Peyer's patch (tissue), 4 donors: ENCODE measurements around the gene SPATS2. TPM values are rescaled to one million over a fixed set of nuclear protein-coding genes. Genes with fewer than 3 reads are reported as not detected.
"Not testable (repeated sequence)": the region's sequence is repeated elsewhere in the genome, so short reads cannot be mapped to it uniquely, and the experiment has no call there.

Experiments
- DNase-seq, 3 donors: peaks; one replicate each; pipeline ENCODE4 v3.0.0-alpha.2; 2017 to 2019
- H3K27ac ChIP-seq, 4 donors: fragments of 200-600 bp; sonication (generic); one replicate each; pipeline ENCODE4 v1.5.1; 2016 to 2019
- H3K27me3 ChIP-seq, 2 donors: fragments of 200-600 bp; sonication (generic); one replicate each; pipeline ENCODE4 v1.5.1; 2019
- H3K36me3 ChIP-seq, 3 donors: fragments of 200-600 bp; sonication (generic); one replicate each; pipeline ENCODE4 v1.5.1; 2016 to 2019
- H3K4me1 ChIP-seq, 4 donors: fragments of 200-600 bp; sonication (generic); one replicate each; pipeline ENCODE4 v1.5.1; 2016 to 2019
- H3K4me3 ChIP-seq, 4 donors: fragments of 200-600 bp; sonication (generic); 1 replicate in 3 of 4; 2 replicates in 1 of 4; pipeline ENCODE4 v1.5.1; 2016 to 2019; ENCODE audit warnings: mild to moderate bottlenecking in 1 of 4
- H3K9me3 ChIP-seq, 4 donors: fragments of 200-600 bp; sonication (generic); one replicate each; pipeline ENCODE4 v1.5.1; 2016 to 2019; ENCODE audit warnings: mild to moderate bottlenecking in 1 of 4
- POLR2A ChIP-seq, 2 donors: fragments of 450-650 bp; IDR thresholded peaks; one replicate each; pipeline ENCODE4 v1.5.1; 2017; ENCODE audit warnings: antibody characterized with exemption in 2 of 2, mild to moderate bottlenecking in 2 of 2, moderate library complexity in 2 of 2
- total RNA-seq, 4 donors: library from RNA; depleted of rRNA; stranded (reverse); fragments of >200 nt; gene quantifications; one replicate each; pipeline ENCODE4 v1.1.0, GENCODE V29; 2016
- TF ChIP-seq, protein P1 (sequence below), 6 experiments: fragments of 450-650 bp in 4 of 6; fragments of 200-600 bp in 2 of 6; sonication (generic) in 1 of 6; IDR thresholded peaks; one replicate each; pipeline ENCODE4 v1.5.1; 2017 to 2019; ENCODE audit warnings: antibody characterized with exemption in 6 of 6, mild to moderate bottlenecking in 3 of 6, moderate library complexity in 1 of 6

SPATS2 gene
- total RNA-seq, 4 donors from 2014 or later = 20.2 to 49.5 (median 24.8) TPM

DNA sequence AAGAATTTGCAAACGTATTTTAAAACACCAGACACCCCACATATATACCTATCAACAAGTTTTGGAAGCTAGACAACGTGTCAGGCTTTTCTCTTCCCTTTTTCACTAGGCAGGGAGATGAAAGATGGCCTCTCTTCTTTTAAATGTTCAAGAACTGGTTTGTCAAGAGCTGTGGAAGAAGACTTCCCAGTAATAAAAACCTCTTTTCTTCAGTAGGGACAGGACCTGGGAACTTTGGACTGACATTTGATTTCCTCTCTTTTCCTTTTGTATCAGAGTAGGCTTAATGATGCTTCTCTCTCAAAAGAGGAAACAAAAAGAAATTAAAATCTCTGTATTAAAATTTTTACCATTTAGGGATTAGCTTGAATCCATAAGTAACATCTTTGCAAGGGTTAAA, 49.6 kb downstream of the SPATS2 start:
- no peak for DNase-seq
- H3K27me3 ChIP-seq = no peaks in the 10 kb centered on the region
- H3K9me3 ChIP-seq = no peaks in the 10 kb centered on the region
- H3K4me1 ChIP-seq = peaks cover 0 to 3% (median 0%) of the 10 kb centered on the region in 4 donors
- no peak overlapping the region for H3K27ac ChIP-seq
- H3K36me3 ChIP-seq = no peaks in the 10 kb centered on the region
- H3K4me3 ChIP-seq = no peak overlapping the region
- TF ChIP-seq, protein P1, sequence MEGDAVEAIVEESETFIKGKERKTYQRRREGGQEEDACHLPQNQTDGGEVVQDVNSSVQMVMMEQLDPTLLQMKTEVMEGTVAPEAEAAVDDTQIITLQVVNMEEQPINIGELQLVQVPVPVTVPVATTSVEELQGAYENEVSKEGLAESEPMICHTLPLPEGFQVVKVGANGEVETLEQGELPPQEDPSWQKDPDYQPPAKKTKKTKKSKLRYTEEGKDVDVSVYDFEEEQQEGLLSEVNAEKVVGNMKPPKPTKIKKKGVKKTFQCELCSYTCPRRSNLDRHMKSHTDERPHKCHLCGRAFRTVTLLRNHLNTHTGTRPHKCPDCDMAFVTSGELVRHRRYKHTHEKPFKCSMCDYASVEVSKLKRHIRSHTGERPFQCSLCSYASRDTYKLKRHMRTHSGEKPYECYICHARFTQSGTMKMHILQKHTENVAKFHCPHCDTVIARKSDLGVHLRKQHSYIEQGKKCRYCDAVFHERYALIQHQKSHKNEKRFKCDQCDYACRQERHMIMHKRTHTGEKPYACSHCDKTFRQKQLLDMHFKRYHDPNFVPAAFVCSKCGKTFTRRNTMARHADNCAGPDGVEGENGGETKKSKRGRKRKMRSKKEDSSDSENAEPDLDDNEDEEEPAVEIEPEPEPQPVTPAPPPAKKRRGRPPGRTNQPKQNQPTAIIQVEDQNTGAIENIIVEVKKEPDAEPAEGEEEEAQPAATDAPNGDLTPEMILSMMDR (IDR thresholded peaks at IDR 0.05) = no peak
- no peak for TF ChIP-seq POLR2A (IDR thresholded peaks at IDR 0.05)

DNA sequence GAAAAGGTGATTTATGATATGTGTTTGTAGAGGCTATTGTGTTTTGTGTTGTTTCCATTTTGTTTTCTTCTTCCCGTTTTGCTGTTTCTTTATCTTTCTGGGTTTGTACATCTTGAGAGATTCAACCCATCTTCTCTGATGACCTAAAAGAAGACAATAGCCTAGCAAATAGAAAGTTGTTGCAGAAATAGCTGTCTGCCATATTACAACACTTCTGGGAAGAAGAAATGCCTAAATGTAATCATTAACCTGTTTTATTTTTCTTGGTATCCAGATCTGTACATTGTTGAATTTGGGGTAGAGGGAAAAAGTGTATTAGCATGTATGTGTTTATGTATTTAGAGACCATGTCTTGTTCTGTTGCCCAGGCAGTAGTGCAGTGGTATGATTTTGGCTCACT, 50.3 kb downstream of the SPATS2 start:
- TF ChIP-seq, protein P1 (IDR thresholded peaks at IDR 0.05) = no peak
- no peak for TF ChIP-seq POLR2A (IDR thresholded peaks at IDR 0.05)
- H3K4me3 ChIP-seq = no peak overlapping the region
- no peaks in the 10 kb centered on the region for H3K36me3 ChIP-seq
- no peak overlapping the region for H3K27ac ChIP-seq
- no peak for DNase-seq
- H3K9me3 ChIP-seq = no peaks in the 10 kb centered on the region
- H3K4me1 ChIP-seq = peaks cover 0 to 8% (median 0%) of the 10 kb centered on the region in 4 donors
- H3K27me3 ChIP-seq = no peaks in the 10 kb centered on the region

DNA sequence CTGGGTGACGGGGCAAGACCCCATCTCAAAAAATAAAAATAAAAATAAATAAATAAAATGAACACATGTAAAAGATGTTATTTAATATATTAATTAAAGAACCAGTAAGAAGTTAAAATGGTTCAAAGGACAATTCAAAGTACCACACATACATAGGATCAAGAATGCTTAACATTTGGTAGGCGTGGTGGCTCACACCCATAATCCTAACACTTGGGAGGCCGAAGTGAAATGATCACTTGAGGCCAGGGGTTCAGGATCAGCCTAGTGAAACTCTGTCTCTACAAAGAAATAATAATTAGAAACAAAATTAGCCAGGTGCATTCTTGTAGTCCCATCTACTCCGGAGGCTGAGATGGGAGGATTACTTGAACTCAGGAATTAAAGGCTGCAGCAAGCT, 53.3 kb downstream of the SPATS2 start:
- Histone ChIP-seq H3K36me3 (peaks cover 0 to 3% (median 0%) of the 10 kb centered on the region in 3 donors), H3K4me3 (no peak overlapping the region), H3K27me3 (no peaks in the 10 kb centered on the region), H3K9me3 (no peaks in the 10 kb centered on the region), H3K27ac (no peak overlapping the region), H3K4me1 (peaks cover 0 to 8% (median 0%) of the 10 kb centered on the region in 4 donors)
- DNase-seq = no peak
- no peak for TF ChIP-seq POLR2A (IDR thresholded peaks at IDR 0.05)
- TF ChIP-seq, protein P1 (IDR thresholded peaks at IDR 0.05) = no peak

DNA sequence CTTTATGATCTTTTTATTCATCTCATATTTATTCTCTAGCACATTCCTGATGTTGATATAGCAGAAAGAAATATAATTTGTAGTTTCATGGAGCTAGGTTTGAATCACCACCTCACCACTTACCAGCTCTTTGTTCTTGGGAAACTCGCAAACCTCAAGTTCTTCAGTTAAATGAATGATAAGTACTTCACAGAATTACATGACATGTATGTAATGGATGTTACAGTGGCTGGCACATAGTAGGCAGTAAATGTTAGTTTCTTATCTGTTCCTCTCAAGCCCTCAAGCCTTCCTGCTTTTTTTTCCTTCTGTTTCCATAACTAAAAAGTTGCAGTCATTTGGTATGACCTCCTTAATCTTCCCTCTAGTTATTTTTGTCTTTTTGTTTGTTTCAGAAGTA, 54.9 kb downstream of the SPATS2 start:
- Histone ChIP-seq H3K27me3 (no peaks in the 10 kb centered on the region), H3K9me3 (no peaks in the 10 kb centered on the region), H3K36me3 (peaks cover 0 to 6% (median 0%) of the 10 kb centered on the region in 3 donors), H3K4me3 (no peak overlapping the region), H3K27ac (no peak overlapping the region), H3K4me1 (peaks cover 0 to 8% (median 0%) of the 10 kb centered on the region in 4 donors)
- DNase-seq = no peak
- TF ChIP-seq POLR2A (IDR thresholded peaks at IDR 0.05) = no peak
- TF ChIP-seq, protein P1 (IDR thresholded peaks at IDR 0.05) = no peak

DNA sequence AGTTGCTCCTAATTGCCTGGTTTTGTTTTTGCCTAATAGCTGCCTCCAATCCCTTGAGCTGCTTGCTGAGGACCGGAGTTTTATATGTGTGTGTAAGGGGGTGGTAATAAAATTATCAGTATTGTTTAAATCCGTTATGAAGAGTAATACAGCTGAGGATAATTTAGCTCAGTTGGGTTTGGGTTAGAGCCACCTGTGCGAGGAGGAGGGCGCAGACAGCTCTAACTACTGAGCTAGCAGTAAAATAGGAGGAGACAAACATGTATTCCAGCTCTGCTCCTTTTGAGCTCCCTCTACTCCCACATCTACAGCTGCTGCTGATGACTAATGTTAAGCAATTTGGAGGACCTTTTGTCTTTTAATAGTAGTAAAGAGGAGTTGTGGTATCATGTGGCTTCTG, 61.5 kb downstream of the SPATS2 start:
- Histone ChIP-seq H3K27me3 (no peaks in the 10 kb centered on the region), H3K36me3 (peaks cover 0 to 6% (median 0%) of the 10 kb centered on the region in 3 donors), H3K27ac (no peak overlapping the region), H3K9me3 (no peaks in the 10 kb centered on the region), H3K4me1 (no peaks in the 10 kb centered on the region), H3K4me3 (no peak overlapping the region)
- TF ChIP-seq, protein P1 (IDR thresholded peaks at IDR 0.05) = no peak
- DNase-seq = no peak

DNA sequence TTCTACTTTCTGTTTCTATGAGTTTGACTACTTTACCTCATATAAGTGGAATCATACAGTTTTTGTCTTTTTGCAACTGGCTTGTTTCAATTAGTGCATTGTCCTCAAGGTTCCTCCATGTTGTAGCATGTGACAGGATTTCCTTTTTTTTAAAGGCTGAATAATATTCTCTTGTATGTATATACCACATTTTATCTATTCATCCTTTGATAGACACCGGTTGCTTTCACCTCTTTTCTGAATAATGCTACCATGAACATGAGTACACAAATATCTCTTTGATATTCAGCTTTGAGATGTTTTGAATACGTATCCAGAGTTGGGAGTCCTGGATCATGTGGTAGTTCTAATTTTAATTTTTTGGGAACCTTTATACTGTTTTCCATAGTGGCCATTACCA, 65.4 kb downstream of the SPATS2 start:
- Histone ChIP-seq H3K4me1 (no peaks in the 10 kb centered on the region), H3K27me3 (no peaks in the 10 kb centered on the region), H3K27ac (no peak overlapping the region), H3K9me3 (no peaks in the 10 kb centered on the region), H3K4me3 (no peak overlapping the region), H3K36me3 (no peaks in the 10 kb centered on the region)
- DNase-seq = no peak
- TF ChIP-seq, protein P1 (IDR thresholded peaks at IDR 0.05) = no peak
- no peak for TF ChIP-seq POLR2A (IDR thresholded peaks at IDR 0.05)

DNA sequence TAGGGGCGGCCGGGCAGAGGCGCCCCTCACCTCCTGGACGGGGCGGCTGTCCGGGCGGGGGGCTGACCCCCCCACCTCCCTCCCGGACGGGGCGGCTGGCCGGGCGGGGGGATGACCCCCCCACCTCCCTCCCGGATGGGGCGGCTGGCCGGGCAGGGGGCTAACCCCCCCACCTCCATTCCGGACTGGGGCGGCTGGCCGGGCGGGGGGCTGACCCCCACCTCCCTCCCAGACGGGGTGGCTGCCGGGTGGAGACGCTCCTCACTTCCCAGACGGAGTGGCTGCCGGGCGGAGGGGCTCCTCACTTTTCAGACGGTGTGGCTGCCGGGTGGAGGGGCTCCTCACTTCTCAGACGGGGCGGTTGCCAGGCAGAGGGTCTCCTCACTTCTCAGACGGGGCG, 69.5 kb downstream of the SPATS2 start:
- H3K36me3 ChIP-seq, H3K4me3 ChIP-seq, DNase-seq, H3K9me3 ChIP-seq, H3K27ac ChIP-seq, H3K4me1 ChIP-seq, H3K27me3 ChIP-seq: not testable (repeated sequence)
